H1 (cell line): ENCODE data around the gene ZNF689. TPM values are rescaled to one million over a fixed set of nuclear protein-coding genes. Genes with fewer than 3 reads are reported as not detected.

Experiments used
- CTCF ChIA-PET: fragments of 300-600 bp; sonication (Branson Sonifier 250); formaldehyde crosslinking; loops from one replicate; lab custom pipeline; 2021; ENCODE audit not compliant: partially characterized antibody; lab: Charles Lee
- POLR2A ChIA-PET: fragments of 300-600 bp; sonication (Branson Sonifier 250); formaldehyde crosslinking; loops from one replicate; lab custom pipeline; 2021; ENCODE audit warnings: inconsistent platforms; ENCODE audit not compliant: partially characterized antibody; lab: Charles Lee
- DNase-seq, 2 experiments: peaks; one replicate each; pipeline versions ENCODE4 v3.0.0 to v3.0.0-alpha.2; 2010 to 2022; ENCODE audit warnings: low spot score in 2 of 2, low read depth in 1 of 2, mixed read lengths in 1 of 2
- FAIRE-seq: peaks from 2 replicates; lab custom pipeline; 2011; peaks lifted over from hg19 to GRCh38; lab: Jason Lieb, UNC
- H2AFZ ChIP-seq: 2 replicates; pipeline ENCODE4 v1.8.1; 2012; ENCODE audit warnings: low read length, inconsistent platforms
- H2AK5ac ChIP-seq: 2 replicates; pipeline ENCODE4 v1.6.1; 2013; ENCODE audit warnings: low read depth, low read length
- H2BK120ac ChIP-seq: replicated peaks from 2 replicates; pipeline ENCODE3; 2013; ENCODE audit warnings: low read depth, low read length, inconsistent platforms
- H2BK12ac ChIP-seq: 2 replicates; pipeline ENCODE4 v1.6.1; 2013; ENCODE audit warnings: low read depth, low read length
- H2BK15ac ChIP-seq: 2 replicates; pipeline ENCODE4 v1.6.1; 2013; ENCODE audit warnings: low read length
- H2BK20ac ChIP-seq: 2 replicates; pipeline ENCODE4 v1.6.1; 2013; ENCODE audit warnings: low read length
- H2BK5ac ChIP-seq: 2 replicates; pipeline ENCODE4 v1.6.1; 2013; ENCODE audit warnings: low read depth, low read length
- H3K14ac ChIP-seq: 2 replicates; pipeline ENCODE4 v1.6.1; 2013; ENCODE audit warnings: inconsistent platforms; ENCODE audit not compliant: insufficient read length
- H3K18ac ChIP-seq: 2 replicates; pipeline ENCODE4 v1.6.1; 2013; ENCODE audit warnings: low read length; ENCODE audit errors: extremely low read depth
- H3K23ac ChIP-seq: 2 replicates; pipeline ENCODE4 v1.6.1; 2013; ENCODE audit warnings: inconsistent platforms; ENCODE audit not compliant: insufficient read length
- H3K23me2 ChIP-seq: 2 replicates; pipeline ENCODE4 v1.6.1; 2013; ENCODE audit warnings: low read depth, low read length
- H3K27ac ChIP-seq: 2 replicates; pipeline ENCODE4 v1.6.1; 2011; ENCODE audit warnings: low read depth, low read length, inconsistent platforms
- H3K27me3 ChIP-seq, 4 experiments: replicated peaks in 1 of 4; 1 replicate in 1 of 4; 2 replicates in 3 of 4; pipeline versions ENCODE4 v1.6.1 to v1.8.1; 2011 to 2013; ENCODE audit warnings: low read length in 3 of 4, mild to moderate bottlenecking in 3 of 4, inconsistent platforms in 2 of 4, mixed read lengths in 2 of 4, moderate library complexity in 1 of 4; ENCODE audit not compliant: control insufficient read depth in 3 of 4, insufficient read depth in 3 of 4; ENCODE audit errors: extremely low read depth in 1 of 4
- H3K36me3 ChIP-seq, 4 experiments: 2 replicates each; pipeline versions ENCODE4 v1.6.1 to v1.8.1; 2011 to 2013; ENCODE audit warnings: mild to moderate bottlenecking in 4 of 4, low read length in 3 of 4, moderate library complexity in 2 of 4, control low read depth in 1 of 4, inconsistent platforms in 1 of 4; ENCODE audit not compliant: insufficient read depth in 4 of 4, control insufficient read depth in 2 of 4
- H3K4ac ChIP-seq: replicated peaks from 2 replicates; pipeline ENCODE3; 2013; ENCODE audit warnings: low read length, low read depth, mixed read lengths, inconsistent platforms; ENCODE audit not compliant: insufficient read length
- H3K4me1 ChIP-seq, 4 experiments: replicated peaks in 1 of 4; 1 replicate in 1 of 4; 2 replicates in 3 of 4; pipeline versions ENCODE4 v1.6.1 to v1.8.1; 2011 to 2013; ENCODE audit warnings: low read length in 3 of 4, inconsistent platforms in 2 of 4, mixed read lengths in 1 of 4; ENCODE audit not compliant: insufficient read depth in 4 of 4, control insufficient read depth in 3 of 4
- H3K4me2 ChIP-seq, 2 experiments: 2 replicates each; pipeline versions ENCODE4 v1.6.1 to v1.8.1; 2011 to 2013; ENCODE audit warnings: low read depth in 2 of 2, low read length in 2 of 2, control low read depth in 1 of 2, inconsistent platforms in 1 of 2, mild to moderate bottlenecking in 1 of 2; ENCODE audit not compliant: insufficient read depth in 1 of 2
- H3K4me3 ChIP-seq, 4 experiments: fragments of 200-600, 300-600 bp in 1 of 4; sonication (generic), shearing (Covaris generic), sonication (Bioruptor Twin) in 1 of 4; 2 replicates each; pipeline versions ENCODE4 v1.5.1 to v1.8.1; 2011 to 2016; ENCODE audit warnings: low read length in 4 of 4, low read depth in 3 of 4, control low read depth in 2 of 4, inconsistent platforms in 2 of 4, mild to moderate bottlenecking in 2 of 4, mixed read lengths in 1 of 4, moderate library complexity in 1 of 4; ENCODE audit not compliant: insufficient read depth in 2 of 4; ENCODE audit errors: extremely low read depth in 1 of 4
- H3K56ac ChIP-seq: replicated peaks from 2 replicates; pipeline ENCODE3; 2013; ENCODE audit warnings: low read depth, mild to moderate bottlenecking, mixed read lengths, low read length, inconsistent platforms; ENCODE audit not compliant: insufficient read length
- H3K79me1 ChIP-seq: 2 replicates; pipeline ENCODE4 v1.6.1; 2013; ENCODE audit warnings: low read depth, low read length, control low read depth
- H3K79me2 ChIP-seq, 2 experiments: 2 replicates each; pipeline versions ENCODE4 v1.6.1 to v1.8.1; 2012 to 2013; ENCODE audit warnings: low read length in 2 of 2, mild to moderate bottlenecking in 2 of 2, inconsistent platforms in 1 of 2; ENCODE audit not compliant: insufficient read depth in 2 of 2, control insufficient read depth in 1 of 2
- H3K9ac ChIP-seq, 4 experiments: replicated peaks in 1 of 4; 1 replicate in 1 of 4; 2 replicates in 3 of 4; pipeline versions ENCODE4 v1.6.1 to v1.8.1; 2011 to 2013; ENCODE audit warnings: low read depth in 3 of 4, low read length in 3 of 4, control low read depth in 2 of 4, mild to moderate bottlenecking in 2 of 4, moderate library complexity in 2 of 4, inconsistent platforms in 1 of 4; ENCODE audit errors: extremely low read depth in 1 of 4
- H3K9me3 ChIP-seq, 2 experiments: 2 replicates each; pipeline versions ENCODE4 v1.6.1 to v1.8.1; 2012 to 2013; ENCODE audit warnings: mild to moderate bottlenecking in 2 of 2, moderate library complexity in 2 of 2, control low read depth in 1 of 2, inconsistent platforms in 1 of 2, low read depth in 1 of 2, low read length in 1 of 2, mixed read lengths in 1 of 2; ENCODE audit not compliant: insufficient read depth in 2 of 2
- H4K20me1 ChIP-seq, 2 experiments: replicated peaks in 1 of 2; 2 replicates each; pipeline versions ENCODE3 to v1.8.1; 2011 to 2013; ENCODE audit warnings: inconsistent platforms in 2 of 2, low read length in 2 of 2, mild to moderate bottlenecking in 1 of 2; ENCODE audit not compliant: insufficient read depth in 2 of 2, control insufficient read depth in 1 of 2
- H4K5ac ChIP-seq: 2 replicates; pipeline ENCODE4 v1.6.1; 2013; ENCODE audit warnings: low read length, low read depth, mixed read lengths, inconsistent platforms; ENCODE audit not compliant: insufficient read length
- H4K8ac ChIP-seq: 2 replicates; pipeline ENCODE4 v1.8.0; 2013; ENCODE audit warnings: mild to moderate bottlenecking, moderate library complexity, low read length, inconsistent platforms; ENCODE audit not compliant: insufficient read depth; ENCODE audit errors: extremely low read depth
- H4K91ac ChIP-seq: replicated peaks from 2 replicates; pipeline ENCODE3; 2013; ENCODE audit warnings: low read length, mixed read lengths, inconsistent platforms; ENCODE audit not compliant: insufficient read length
- NANOG ChIP-seq: IDR thresholded peaks from 2 replicates; pipeline ENCODE4 v1.6.1; 2011; ENCODE audit warnings: low read length, low read depth, mild to moderate bottlenecking, inconsistent platforms; ENCODE audit not compliant: insufficient read depth, poor library complexity, severe bottlenecking
- ZNF274 ChIP-seq: IDR thresholded peaks from 2 replicates; pipeline ENCODE4 v1.7.0; 2012; ENCODE audit warnings: low read length, borderline replicate concordance; ENCODE audit errors: extremely low read depth
- WGBS, 2 experiments: shearing (Covaris generic) in 1 of 2; methylation state at CpG; one replicate each; pipeline versions ENCODE4 v1.1.6 to v1.1.7; 2013 to 2015; ENCODE audit warnings: low lambda C conversion rate in 2 of 2, mixed read lengths in 2 of 2, inconsistent platforms in 1 of 2, low coverage in 1 of 2, missing lambda C conversion rate in 1 of 2; ENCODE audit not compliant: insufficient replicate concordance in 2 of 2, insufficient coverage in 1 of 2, insufficient read length in 1 of 2; ENCODE audit errors: extremely low coverage in 1 of 2, missing lambda C conversion rate in 1 of 2; 5-methylcytosine and 5-hydroxymethylcytosine counted together
- polyA plus RNA-seq, 7 experiments: library from polyadenylated mRNA; depleted of rRNA in 3 of 7; stranded (reverse) in 5 of 7; unstranded in 2 of 7; fragments of >200 nt in 5 of 7; fragments of 200-250 nt in 2 of 7; gene quantifications; 1 replicate in 5 of 7; 2 replicates in 1 of 7; 4 replicates in 1 of 7; pipeline versions ENCODE4 v1.2.1 to v1.2.3, GENCODE V29; 2011 to 2013; ENCODE audit warnings: missing spikeins in 2 of 7, mixed read lengths in 2 of 7
- total RNA-seq: library from RNA; stranded (reverse); fragmentation: NEBNext Ultra II Directional; extraction: Animal tissue kit (Norgen Biotek cat#: 25700); gene quantifications from 2 replicates; pipeline ENCODE4 v1.2.1, GENCODE V29; 2021

Gene ZNF689
- total and polyA plus RNA-seq, 2 of the 8 experiments (the other 6 are each of a cell fraction or from before 2014, with no cell fraction given), result 14.3 to 15.3 TPM

- no peaks in the 10 kb centered on the region for H3K36me3 ChIP-seq
- no peak overlapping the region for H3K9ac ChIP-seq
- no peak overlapping the region for H2BK12ac ChIP-seq
- H2BK20ac ChIP-seq, result no peak overlapping the region
- FAIRE-seq (no peak), DNase-seq (no peak)
- no peaks in the 10 kb centered on the region for H3K79me1 ChIP-seq
- H3K27me3 ChIP-seq, result peaks cover 0 to 8% (median 1%) of the 10 kb centered on the region in 4 experiments; a peak in 3 of 7 replicates
- H4K20me1 ChIP-seq, result no peaks in the 10 kb centered on the region
- no peak overlapping the region for H3K23ac ChIP-seq
- H2AK5ac ChIP-seq, result no peak overlapping the region
- no peaks in the 10 kb centered on the region for H3K9me3 ChIP-seq
- no peak overlapping the region for H4K91ac ChIP-seq
- no peaks in the 10 kb centered on the region for H3K23me2 ChIP-seq
- H3K4ac ChIP-seq, result no peak overlapping the region
- ChIA-PET POLR2A (interaction anchor here (1.5 to 1.8 kb wide), 2 partner anchors 9 to 11 kb away, joined by 3 to 5 read pairs; no protein-coding TSS in a partner anchor), CTCF (interaction anchor here (0.6 to 2.4 kb wide), 3 partner anchors 16 to 29 kb away, joined by 3 to 12 read pairs (median 6); no protein-coding TSS in a partner anchor)
- no peak overlapping the region for H3K18ac ChIP-seq
- no peaks in the 10 kb centered on the region for H3K4me1 ChIP-seq
- no peak overlapping the region for H3K4me3 ChIP-seq
- no peak overlapping the region for H3K56ac ChIP-seq
- WGBS, 2 experiments, result 69% methylated on average over 4 of the region's 4 CpGs; no CpG with 5 or more reads in 1 of the 2 experiments
- no peak overlapping the region for H2BK15ac ChIP-seq
- no peak overlapping the region for H3K4me2 ChIP-seq
- no peak overlapping the region for H4K5ac ChIP-seq
- H2AFZ ChIP-seq, result no peak overlapping the region
- H2BK5ac ChIP-seq, result no peak overlapping the region
- no peak overlapping the region for H4K8ac ChIP-seq
- no peaks in the 10 kb centered on the region for H3K79me2 ChIP-seq
- H3K27ac ChIP-seq, result no peak overlapping the region
- H2BK120ac ChIP-seq, result no peak overlapping the region
- no peak overlapping the region for H3K14ac ChIP-seq
- TF ChIP-seq ZNF274 (no peak), NANOG (no peak)
Observed at GRCh38 chr16:30644334-30644830, 34.2 kb upstream of the ZNF689 start.
